Measurements from ENCODE around the gene LRP1B. TPM values are rescaled to one million over a fixed set of nuclear protein-coding genes. Genes with fewer than 3 reads are reported as not detected.
"Not testable (repeated sequence)": the region's sequence is repeated elsewhere in the genome, so short reads cannot be mapped to it uniquely, and the experiment has no call there.

Gene LRP1B
- total RNA-seq, 4 donors from 2014 or later = 37.1 to 82.7 (median 50.9) TPM

GRCh38 chr2:140658760-140659692 is 1471.8 kb downstream of the LRP1B start:
- no peak overlapping the region for H3K27ac ChIP-seq
- H3K27me3 ChIP-seq = no peaks in the 10 kb centered on the region
- H3K4me1 ChIP-seq = no peaks in the 10 kb centered on the region
- WGBS, 2 donors = 74 to 80% methylated on average over 2 of the region's 2 CpGs
- no peaks in the 10 kb centered on the region for H3K9me3 ChIP-seq
- intact Hi-C loops (cut with DNase I) = no loop called here
- no peak for TF ChIP-seq POLR2A (IDR thresholded peaks at IDR 0.05)
- TF ChIP-seq CTCF (IDR thresholded peaks at IDR 0.05) = no peak
- H3K36me3 ChIP-seq = no peaks in the 10 kb centered on the region
- DNase-seq = no peak
- H3K4me3 ChIP-seq (replicated peaks in 1 of 3) = no peak overlapping the region

- Histone ChIP-seq H3K27ac (no peak overlapping the region), H3K4me3 (replicated peaks in 1 of 3) (no peak overlapping the region), H3K27me3 (no peaks in the 10 kb centered on the region), H3K4me1 (no peaks in the 10 kb centered on the region), H3K9me3 (no peaks in the 10 kb centered on the region), H3K36me3 (no peaks in the 10 kb centered on the region)
- intact Hi-C loops (cut with DNase I) = no loop called here
- DNase-seq = no peak
- TF ChIP-seq POLR2A (IDR thresholded peaks at IDR 0.05) (no peak), CTCF (IDR thresholded peaks at IDR 0.05) (no peak)
- 76 to 92% methylated on average over 2 of the region's 2 CpGs for WGBS, 2 donors
These were observed 1473.2 kb downstream of the LRP1B start for GRCh38 chr2:140657657-140658056.

- intact Hi-C loops (cut with DNase I) = no loop called here
- H3K4me3 ChIP-seq (replicated peaks in 1 of 3) = no peak overlapping the region
- H3K9me3 ChIP-seq = no peaks in the 10 kb centered on the region
- H3K27ac ChIP-seq = no peak overlapping the region
- no peaks in the 10 kb centered on the region for H3K4me1 ChIP-seq
- H3K36me3 ChIP-seq = no peaks in the 10 kb centered on the region
- WGBS, 2 donors = 79 to 82% methylated on average over 3 of the region's 3 CpGs
- no peaks in the 10 kb centered on the region for H3K27me3 ChIP-seq
- DNase-seq = no peak
- no peak for TF ChIP-seq POLR2A (IDR thresholded peaks at IDR 0.05)
- TF ChIP-seq CTCF (IDR thresholded peaks at IDR 0.05) = no peak
These were observed 1476.3 kb downstream of the LRP1B start for GRCh38 chr2:140654565-140654964.

GRCh38 chr2:140650825-140651224 is 1480.0 kb downstream of the LRP1B start:
- WGBS, 2 donors = 72 to 73% methylated on average over 3 of the region's 3 CpGs
- DNase-seq = no peak
- intact Hi-C loops (cut with DNase I) = no loop called here
- H3K4me1 ChIP-seq = no peaks in the 10 kb centered on the region
- H3K4me3 ChIP-seq (replicated peaks in 1 of 3) = no peak overlapping the region
- H3K27me3 ChIP-seq = no peaks in the 10 kb centered on the region
- H3K9me3 ChIP-seq = no peaks in the 10 kb centered on the region
- TF ChIP-seq POLR2A (IDR thresholded peaks at IDR 0.05) = no peak
- TF ChIP-seq CTCF (IDR thresholded peaks at IDR 0.05) = no peak
- H3K27ac ChIP-seq = no peak overlapping the region
- no peaks in the 10 kb centered on the region for H3K36me3 ChIP-seq

GRCh38 chr2:140650134-140650533 is 1480.7 kb downstream of the LRP1B start:
- H3K4me1 ChIP-seq; DNase-seq; H3K27ac ChIP-seq; H3K36me3 ChIP-seq; H3K27me3 ChIP-seq; H3K9me3 ChIP-seq; intact Hi-C loops (cut with DNase I); H3K4me3 ChIP-seq (replicated peaks in 1 of 3): not testable (repeated sequence)
- WGBS, 2 donors = 94 to 95% methylated on average over 4 of the region's 4 CpGs

Data from thyroid gland (tissue), 4 donors.